ENCODE data around the gene DLEC1. TPM values are rescaled to one million over a fixed set of nuclear protein-coding genes. Genes with fewer than 3 reads are reported as not detected.

Gene DLEC1
- total RNA-seq, 4 donors from 2014 or later: 0.18 to 2.2 (median 0.75) TPM

DNA sequence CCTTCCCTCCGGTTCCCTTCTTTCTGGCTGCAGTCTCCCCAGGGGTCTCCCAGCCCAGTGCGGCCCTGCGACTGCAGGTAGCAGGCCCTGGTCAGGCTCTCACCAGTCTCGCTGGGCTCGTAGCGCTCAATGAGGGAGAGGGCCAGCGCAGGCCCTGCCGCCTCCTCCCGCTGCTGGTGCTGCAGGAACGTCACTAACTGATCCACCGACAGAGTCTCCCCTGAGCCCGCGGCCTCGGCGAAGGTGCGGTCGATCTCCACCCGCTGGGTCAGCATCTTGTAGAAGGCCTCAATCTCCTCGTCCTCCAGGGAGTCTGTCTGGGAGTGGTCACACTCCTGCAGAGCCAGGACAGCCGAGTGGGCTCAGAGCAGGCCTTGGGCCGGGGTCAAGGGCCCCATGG, 27.9 kb upstream of the DLEC1 start:
- Histone ChIP-seq H3K36me3 (peaks cover 0 to 47% (median 3%) of the 10 kb centered on the region in 3 donors), H3K9me3 (no peaks in the 10 kb centered on the region)
- DNase-seq: peak in 1 of 3 donors; percentile 49

GRCh38 chr3:38015485-38015884, 23.5 kb upstream of the DLEC1 start:
- H3K27ac ChIP-seq: peak overlapping the region in 2 of 4 donors; percentile 53 to 75
- no peak for TF ChIP-seq POLR2A (IDR thresholded peaks at IDR 0.05)
- TF ChIP-seq CTCF (IDR thresholded peaks at IDR 0.05): no peak
- H3K9me3 ChIP-seq: peaks cover 0 to 6% (median 0%) of the 10 kb centered on the region in 4 donors
- DNase-seq: peak in 1 of 3 donors; percentile 45
- H3K27me3 ChIP-seq: no peaks in the 10 kb centered on the region
- no peaks in the 10 kb centered on the region for H3K4me1 ChIP-seq
- no peak overlapping the region for H3K4me3 ChIP-seq
- H3K36me3 ChIP-seq: peaks cover 0 to 48% (median 0%) of the 10 kb centered on the region in 3 donors

More for the DNA sequence above, 27.9 kb upstream of the DLEC1 start:
- Histone ChIP-seq H3K27ac (no peak overlapping the region), H3K27me3 (no peaks in the 10 kb centered on the region), H3K4me1 (no peaks in the 10 kb centered on the region), H3K4me3 (no peak overlapping the region)
- TF ChIP-seq CTCF (IDR thresholded peaks at IDR 0.05): no peak
- TF ChIP-seq POLR2A (IDR thresholded peaks at IDR 0.05): no peak

DNA sequence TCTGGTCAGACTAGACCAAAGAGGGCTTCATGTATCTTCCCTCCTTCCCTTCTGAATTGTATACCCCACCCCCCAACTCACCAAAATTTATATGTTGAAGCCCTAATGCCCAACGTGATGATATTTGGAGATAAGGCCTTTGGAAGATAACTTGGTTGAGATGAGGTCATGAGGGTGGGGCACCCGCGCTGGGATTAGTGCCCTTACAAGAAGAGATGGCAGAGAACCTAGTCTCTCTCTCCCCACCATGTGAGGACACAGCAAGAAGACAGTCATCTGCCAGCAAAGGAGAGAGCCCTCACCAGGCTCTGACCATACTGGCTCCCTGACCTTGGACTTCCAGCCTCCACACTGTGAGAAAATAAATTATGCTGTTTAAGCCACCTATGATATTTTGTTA, 23.0 kb upstream of the DLEC1 start:
- Histone ChIP-seq H3K4me1 (no peaks in the 10 kb centered on the region), H3K36me3 (peaks cover 0 to 44% (median 0%) of the 10 kb centered on the region in 3 donors), H3K27me3 (no peaks in the 10 kb centered on the region), H3K4me3 (no peak overlapping the region), H3K9me3 (peaks cover 0 to 6% (median 0%) of the 10 kb centered on the region in 4 donors), H3K27ac (peak overlapping the region in 2 of 4 donors; percentile 53 to 75)
- peak in 1 of 3 donors; percentile 15 for DNase-seq
- no peak for TF ChIP-seq CTCF (IDR thresholded peaks at IDR 0.05)
- TF ChIP-seq POLR2A (IDR thresholded peaks at IDR 0.05): no peak

GRCh38 chr3:38016410-38016809, 22.6 kb upstream of the DLEC1 start:
- H3K9me3 ChIP-seq: peaks cover 0 to 6% (median 0%) of the 10 kb centered on the region in 4 donors
- no peak for TF ChIP-seq POLR2A (IDR thresholded peaks at IDR 0.05)
- TF ChIP-seq CTCF (IDR thresholded peaks at IDR 0.05): no peak
- peak in 1 of 3 donors; percentile 37 for DNase-seq
- H3K4me3 ChIP-seq: no peak overlapping the region
- peak overlapping the region in 1 of 4 donors; percentile 75 for H3K27ac ChIP-seq
- H3K4me1 ChIP-seq: no peaks in the 10 kb centered on the region
- no peaks in the 10 kb centered on the region for H3K27me3 ChIP-seq
- peaks cover 0 to 42% (median 0%) of the 10 kb centered on the region in 3 donors for H3K36me3 ChIP-seq

DNA sequence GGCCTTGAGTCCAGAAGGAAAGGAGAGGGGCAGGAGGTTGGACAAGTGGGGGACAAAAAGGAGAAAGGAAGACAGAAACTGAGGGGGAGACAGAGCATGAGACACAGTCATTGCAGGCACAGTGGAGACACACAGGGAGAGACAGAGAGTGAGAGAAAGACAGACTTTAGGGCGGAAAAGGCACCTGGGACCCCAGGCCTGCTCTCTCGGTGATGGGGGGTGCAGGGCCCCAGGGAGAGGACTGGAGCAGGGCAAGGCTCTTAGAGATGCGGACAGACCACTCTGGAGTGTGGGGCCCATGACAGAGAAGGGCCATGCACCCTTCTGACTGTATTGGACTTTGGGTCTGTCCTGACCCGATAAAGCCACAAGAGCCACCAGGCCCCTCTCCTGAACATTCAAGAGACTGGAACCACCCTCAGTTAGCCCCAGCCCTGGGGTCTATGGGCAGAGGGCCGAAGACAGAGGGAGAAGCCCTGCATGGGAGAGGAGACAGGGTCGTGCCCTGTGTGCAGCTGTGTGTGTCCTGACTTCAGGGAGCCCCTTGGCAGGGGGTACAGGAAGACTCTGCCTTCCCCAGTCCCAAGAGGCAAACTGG, 22.1 kb upstream of the DLEC1 start:
- Histone ChIP-seq H3K9me3 (peaks cover 0 to 6% (median 0%) of the 10 kb centered on the region in 4 donors), H3K36me3 (peaks cover 0 to 42% (median 0%) of the 10 kb centered on the region in 3 donors), H3K27me3 (no peaks in the 10 kb centered on the region), H3K27ac (no peak overlapping the region), H3K4me1 (no peaks in the 10 kb centered on the region), H3K4me3 (no peak overlapping the region)
- no peak for DNase-seq
- TF ChIP-seq CTCF (IDR thresholded peaks at IDR 0.05) (no peak), POLR2A (IDR thresholded peaks at IDR 0.05) (no peak)
